BLaER1 treated with 17β-estradiol and CSF1 and Interleukin-3, amounts not matched to agents 10 nM and 100 nM (cell line): ENCODE data around the gene CADPS2.

Experiments
- H3K27ac ChIP-seq, 11 experiments: shearing (Covaris generic); formaldehyde crosslinking; 2 replicates each; pipeline ENCODE4 v1.8.1; 2022
- H3K27me3 ChIP-seq, 11 experiments: shearing (Covaris generic); formaldehyde crosslinking; 2 replicates each; pipeline ENCODE4 v1.8.1; 2022
- H3K36me3 ChIP-seq, 11 experiments: shearing (Covaris generic); formaldehyde crosslinking; 2 replicates each; pipeline ENCODE4 v1.8.1; 2022
- H3K4me1 ChIP-seq, 10 experiments: shearing (Covaris generic); formaldehyde crosslinking; 2 replicates each; pipeline ENCODE4 v1.8.1; 2022
- H3K4me2 ChIP-seq, 11 experiments: shearing (Covaris generic); formaldehyde crosslinking; 2 replicates each; pipeline ENCODE4 v1.8.1; 2022
- H3K4me3 ChIP-seq, 10 experiments: shearing (Covaris generic); formaldehyde crosslinking; 2 replicates each; pipeline ENCODE4 v1.8.1; 2022
- H3K9ac ChIP-seq, 11 experiments: shearing (Covaris generic); formaldehyde crosslinking; 2 replicates each; pipeline ENCODE4 v1.8.1; 2022
- H3K9me3 ChIP-seq, 11 experiments: shearing (Covaris generic); formaldehyde crosslinking; replicated peaks in 1 of 11; 2 replicates each; pipeline ENCODE4 v1.8.1; 2022
- H4K20me1 ChIP-seq, 11 experiments: shearing (Covaris generic); formaldehyde crosslinking; 2 replicates each; pipeline ENCODE4 v1.8.1; 2022
- Cebpa-rat ChIP-seq, 11 experiments: shearing (Covaris generic); IDR thresholded peaks; 2 replicates each; pipeline ENCODE4 v1.8.1; 2022

Gene CADPS2

GRCh38 chr7:122622682-122623081 lies 263.6 kb downstream of the CADPS2 start:
- Histone ChIP-seq H3K4me3 (no peak overlapping the region), H3K36me3 (no peaks in the 10 kb centered on the region)

GRCh38 chr7:122619664-122620063 lies 266.6 kb downstream of the CADPS2 start:
- Histone ChIP-seq H3K4me3 (no peak overlapping the region), H3K27ac (no peak overlapping the region), H3K36me3 (no peaks in the 10 kb centered on the region), H3K27me3 (no peaks in the 10 kb centered on the region), H3K4me2 (no peak overlapping the region), H3K4me1 (no peaks in the 10 kb centered on the region), H3K9me3 (no peaks in the 10 kb centered on the region), H3K9ac (no peak overlapping the region), H4K20me1 (no peaks in the 10 kb centered on the region)
- TF ChIP-seq Cebpa-rat (IDR thresholded peaks at IDR 0.05) = no peak

More at GRCh38 chr7:122622682-122623081, 263.6 kb downstream of the CADPS2 start:
- Histone ChIP-seq H4K20me1 (no peaks in the 10 kb centered on the region), H3K27me3 (no peaks in the 10 kb centered on the region), H3K4me2 (no peak overlapping the region), H3K27ac (no peak overlapping the region), H3K9me3 (no peaks in the 10 kb centered on the region), H3K9ac (no peak overlapping the region), H3K4me1 (no peaks in the 10 kb centered on the region)
- no peak for TF ChIP-seq Cebpa-rat (IDR thresholded peaks at IDR 0.05)

GRCh38 chr7:122618585-122619189 lies 267.6 kb downstream of the CADPS2 start:
- Histone ChIP-seq H3K4me1 (no peaks in the 10 kb centered on the region), H3K27ac (no peak overlapping the region), H4K20me1 (no peaks in the 10 kb centered on the region), H3K36me3 (no peaks in the 10 kb centered on the region), H3K9me3 (no peaks in the 10 kb centered on the region), H3K4me3 (no peak overlapping the region), H3K4me2 (no peak overlapping the region), H3K9ac (no peak overlapping the region), H3K27me3 (no peaks in the 10 kb centered on the region)
- no peak for TF ChIP-seq Cebpa-rat (IDR thresholded peaks at IDR 0.05)

GRCh38 chr7:122616951-122617350 lies 269.3 kb downstream of the CADPS2 start:
- H3K4me2 ChIP-seq = no peak overlapping the region
- no peaks in the 10 kb centered on the region for H4K20me1 ChIP-seq
- no peaks in the 10 kb centered on the region for H3K36me3 ChIP-seq
- no peaks in the 10 kb centered on the region for H3K27me3 ChIP-seq
- TF ChIP-seq Cebpa-rat (IDR thresholded peaks at IDR 0.05) = no peak
- H3K9me3 ChIP-seq = no peaks in the 10 kb centered on the region
- H3K4me1 ChIP-seq = no peaks in the 10 kb centered on the region
- H3K4me3 ChIP-seq = no peak overlapping the region
- no peak overlapping the region for H3K9ac ChIP-seq
- H3K27ac ChIP-seq = no peak overlapping the region

GRCh38 chr7:122605929-122606328 lies 280.3 kb downstream of the CADPS2 start:
- Histone ChIP-seq H4K20me1 (no peaks in the 10 kb centered on the region), H3K27me3 (no peaks in the 10 kb centered on the region), H3K36me3 (no peaks in the 10 kb centered on the region), H3K9me3 (no peaks in the 10 kb centered on the region), H3K4me3 (no peak overlapping the region), H3K9ac (no peak overlapping the region), H3K4me2 (no peak overlapping the region), H3K27ac (no peak overlapping the region), H3K4me1 (no peaks in the 10 kb centered on the region)
- TF ChIP-seq Cebpa-rat (IDR thresholded peaks at IDR 0.05) = no peak

GRCh38 chr7:122604251-122604650 lies 282.0 kb downstream of the CADPS2 start:
- H3K4me1 ChIP-seq = no peaks in the 10 kb centered on the region
- no peaks in the 10 kb centered on the region for H3K27me3 ChIP-seq
- TF ChIP-seq Cebpa-rat (IDR thresholded peaks at IDR 0.05) = no peak
- no peak overlapping the region for H3K27ac ChIP-seq
- H3K36me3 ChIP-seq = no peaks in the 10 kb centered on the region
- no peak overlapping the region for H3K4me3 ChIP-seq
- no peak overlapping the region for H3K9ac ChIP-seq
- H3K9me3 ChIP-seq = no peaks in the 10 kb centered on the region
- H4K20me1 ChIP-seq = no peaks in the 10 kb centered on the region
- no peak overlapping the region for H3K4me2 ChIP-seq

GRCh38 chr7:122602800-122603199 lies 283.5 kb downstream of the CADPS2 start:
- Histone ChIP-seq H4K20me1 (no peaks in the 10 kb centered on the region), H3K4me3 (no peak overlapping the region), H3K9ac (no peak overlapping the region), H3K4me2 (no peak overlapping the region), H3K27ac (no peak overlapping the region), H3K4me1 (no peaks in the 10 kb centered on the region), H3K36me3 (no peaks in the 10 kb centered on the region), H3K9me3 (no peaks in the 10 kb centered on the region), H3K27me3 (no peaks in the 10 kb centered on the region)
- TF ChIP-seq Cebpa-rat (IDR thresholded peaks at IDR 0.05) = no peak

GRCh38 chr7:122600630-122601029 lies 285.6 kb downstream of the CADPS2 start:
- no peak for TF ChIP-seq Cebpa-rat (IDR thresholded peaks at IDR 0.05)
- H3K9me3 ChIP-seq = no peaks in the 10 kb centered on the region
- H3K27me3 ChIP-seq = no peaks in the 10 kb centered on the region
- H3K9ac ChIP-seq = no peak overlapping the region
- H3K4me3 ChIP-seq = no peak overlapping the region
- no peaks in the 10 kb centered on the region for H3K36me3 ChIP-seq
- no peaks in the 10 kb centered on the region for H3K4me1 ChIP-seq
- no peaks in the 10 kb centered on the region for H4K20me1 ChIP-seq
- H3K4me2 ChIP-seq = no peak overlapping the region
- no peak overlapping the region for H3K27ac ChIP-seq

GRCh38 chr7:122600042-122600441 lies 286.2 kb downstream of the CADPS2 start:
- H4K20me1 ChIP-seq = no peaks in the 10 kb centered on the region
- H3K27ac ChIP-seq = no peak overlapping the region
- no peaks in the 10 kb centered on the region for H3K4me1 ChIP-seq
- H3K36me3 ChIP-seq = no peaks in the 10 kb centered on the region
- H3K9me3 ChIP-seq = no peaks in the 10 kb centered on the region
- no peak overlapping the region for H3K4me2 ChIP-seq
- no peak overlapping the region for H3K9ac ChIP-seq
- H3K27me3 ChIP-seq = no peaks in the 10 kb centered on the region
- no peak for TF ChIP-seq Cebpa-rat (IDR thresholded peaks at IDR 0.05)
- no peak overlapping the region for H3K4me3 ChIP-seq

- no peak overlapping the region for H3K4me3 ChIP-seq
- no peak overlapping the region for H3K27ac ChIP-seq
- H3K4me2 ChIP-seq = no peak overlapping the region
- H3K4me1 ChIP-seq = no peaks in the 10 kb centered on the region
- H3K9ac ChIP-seq = no peak overlapping the region
- no peaks in the 10 kb centered on the region for H3K27me3 ChIP-seq
- H3K36me3 ChIP-seq = no peaks in the 10 kb centered on the region
- H3K9me3 ChIP-seq = no peaks in the 10 kb centered on the region
- no peaks in the 10 kb centered on the region for H4K20me1 ChIP-seq
- no peak for TF ChIP-seq Cebpa-rat (IDR thresholded peaks at IDR 0.05)
Observed at GRCh38 chr7:122597277-122597676, 289.0 kb downstream of the CADPS2 start.
